ENCODE data around the gene TRIO.
A peak's percentile ranks its signal among the peaks of the same experiment; 100 is the strongest.

Gene TRIO

GRCh38 chr5:14153932-14154731 is 11.0 kb downstream of the TRIO start (continued):
- TF ChIP-seq GLIS1 (tag by site-specific recombination; IDR thresholded peaks at IDR 0.05) (peak; percentile 80), ZFHX2 (tag by site-specific recombination; conservative IDR thresholded peaks at IDR 0.05) (peak; percentile 94), ZNF23 (tag by site-specific recombination; IDR thresholded peaks at IDR 0.05; ENCODE audit: borderline replicate concordance) (no peak), ZFP41 (tag by site-specific recombination; IDR thresholded peaks at IDR 0.05; ENCODE audit: borderline replicate concordance) (no peak), ZFP3 (tag by site-specific recombination; IDR thresholded peaks at IDR 0.05; ENCODE audit: low read depth) (no peak), ZNF621 (tag by site-specific recombination; IDR thresholded peaks at IDR 0.05) (no peak), ZFP37 (tag by site-specific recombination; IDR thresholded peaks at IDR 0.05) (peak; percentile 84; the same call in 1 of the 2 replicates), ZNF561 (tag by site-specific recombination; IDR thresholded peaks at IDR 0.05; ENCODE audit: borderline replicate concordance) (peak; percentile 16; the same call in 1 of the 2 replicates), PRDM1 (tag by site-specific recombination; IDR thresholded peaks at IDR 0.05) (peak; percentile 74; the same call in 1 of the 2 replicates), ZNF626 (tag by site-specific recombination; IDR thresholded peaks at IDR 0.05) (no peak), IKZF3 (tag by site-specific recombination; IDR thresholded peaks at IDR 0.05) (peak; percentile 52), ZNF548 (tag by site-specific recombination; IDR thresholded peaks at IDR 0.05) (no peak), ZEB2 (tag by site-specific recombination; IDR thresholded peaks at IDR 0.05) (peak; percentile 66), SCRT2 (tag by site-specific recombination; IDR thresholded peaks at IDR 0.05) (no peak), PATZ1 (tag by site-specific recombination; IDR thresholded peaks at IDR 0.05) (peak; percentile 61; the same call in 1 of the 2 replicates), ZBTB48 (tag by site-specific recombination; IDR thresholded peaks at IDR 0.05) (peak; percentile 80; the same call in 1 of the 2 replicates), ZNF514 (tag by site-specific recombination; IDR thresholded peaks at IDR 0.05) (no peak), KLF17 (tag by site-specific recombination; IDR thresholded peaks at IDR 0.05) (peak; percentile 52; the same call in 1 of the 2 replicates), WT1 (tag by site-specific recombination; IDR thresholded peaks at IDR 0.05) (peak; percentile 82), ZNF624 (tag by site-specific recombination; IDR thresholded peaks at IDR 0.05) (no peak), ZXDB (tag by site-specific recombination; IDR thresholded peaks at IDR 0.05) (peak; percentile 88), ZNF571 (tag by site-specific recombination; IDR thresholded peaks at IDR 0.05) (no peak), ZNF510 (tag by site-specific recombination; IDR thresholded peaks at IDR 0.05; ENCODE audit: insufficient replicate concordance) (no peak), ZNF2 (tag by site-specific recombination; IDR thresholded peaks at IDR 0.05) (peak; percentile 47; the same call in 1 of the 2 replicates)

- H3K4me1 ChIP-seq (ENCODE audit: control insufficient read depth, insufficient read depth, low read length), result peaks cover 71% of the 10 kb centered on the region
- H3K36me3 ChIP-seq (ENCODE audit: control insufficient read depth in 2 of 2, insufficient read depth in 1 of 2, low read length in 2 of 2), result no peaks in the 10 kb centered on the region; a peak in 1 of 3 replicates
- no peak overlapping the region for H3K4me3 ChIP-seq (ENCODE audit: low read depth, low read length)
- H3K9me3 ChIP-seq (ENCODE audit: control insufficient read depth, insufficient read depth, low read depth, low read length), result no peaks in the 10 kb centered on the region
- peak overlapping the region; percentile 87 for H3K27ac ChIP-seq (ENCODE audit: extremely low read depth, low read depth, low read length)
- POLR2A ChIA-PET, result interaction anchor here (2.4 kb wide), 1 partner anchor 10 kb away, joined by 13 read pairs; no protein-coding TSS in a partner anchor
- CTCF ChIA-PET, result interaction anchor here (0.8 kb wide), 1 partner anchor 19 kb away, joined by 3 read pairs; no protein-coding TSS in a partner anchor
- TF ChIP-seq ZNF701 (tag by site-specific recombination; IDR thresholded peaks at IDR 0.05) (no peak), OSR2 (tag by site-specific recombination; IDR thresholded peaks at IDR 0.05) (peak; percentile 12; the same call in 1 of the 2 replicates), ZNF610 (tag by site-specific recombination; IDR thresholded peaks at IDR 0.05; ENCODE audit: borderline replicate concordance) (no peak), ZFHX2 (tag by site-specific recombination; conservative IDR thresholded peaks at IDR 0.05) (no peak), KLF8 (tag by site-specific recombination; IDR thresholded peaks at IDR 0.05) (no peak), ZBTB11 (tag by site-specific recombination; conservative IDR thresholded peaks at IDR 0.05; ENCODE audit: low read depth) (no peak), FEZF1 (tag by site-specific recombination; IDR thresholded peaks at IDR 0.05) (peak; percentile 32; the same call in 1 of the 2 replicates), ZNF629 (tag by site-specific recombination; IDR thresholded peaks at IDR 0.05) (peak; percentile 39)
These were observed 11.9 kb downstream of the TRIO start for GRCh38 chr5:14155075-14155474.
